Transverse colon (tissue), 4 donors: ENCODE measurements around the gene ADCY9.

ENCODE experiments used
- EP300 ChIP-seq: sonication (generic); formaldehyde crosslinking; IDR thresholded peaks from one replicate; pipeline ENCODE4 v1.6.1; 2017; ENCODE audit warnings: antibody characterized with exemption, low read depth
- POLR2AphosphoS5 ChIP-seq, 3 donors: sonication (generic); formaldehyde crosslinking; IDR thresholded peaks; one replicate each; pipeline ENCODE4 v1.6.1; 2016; ENCODE audit warnings: antibody characterized with exemption in 3 of 3
- TF ChIP-seq, protein P1 (sequence below), 5 experiments: fragments of 200-600 bp in 3 of 5; fragments of 450-650 bp in 2 of 5; sonication (generic) in 3 of 5; IDR thresholded peaks; 1 replicate in 2 of 5; 2 replicates in 3 of 5; pipeline ENCODE4 v1.5.1; 2016 to 2017; ENCODE audit warnings: antibody characterized with exemption in 5 of 5, inconsistent platforms in 3 of 5, mild to moderate bottlenecking in 2 of 5, moderate library complexity in 1 of 5

DNA sequence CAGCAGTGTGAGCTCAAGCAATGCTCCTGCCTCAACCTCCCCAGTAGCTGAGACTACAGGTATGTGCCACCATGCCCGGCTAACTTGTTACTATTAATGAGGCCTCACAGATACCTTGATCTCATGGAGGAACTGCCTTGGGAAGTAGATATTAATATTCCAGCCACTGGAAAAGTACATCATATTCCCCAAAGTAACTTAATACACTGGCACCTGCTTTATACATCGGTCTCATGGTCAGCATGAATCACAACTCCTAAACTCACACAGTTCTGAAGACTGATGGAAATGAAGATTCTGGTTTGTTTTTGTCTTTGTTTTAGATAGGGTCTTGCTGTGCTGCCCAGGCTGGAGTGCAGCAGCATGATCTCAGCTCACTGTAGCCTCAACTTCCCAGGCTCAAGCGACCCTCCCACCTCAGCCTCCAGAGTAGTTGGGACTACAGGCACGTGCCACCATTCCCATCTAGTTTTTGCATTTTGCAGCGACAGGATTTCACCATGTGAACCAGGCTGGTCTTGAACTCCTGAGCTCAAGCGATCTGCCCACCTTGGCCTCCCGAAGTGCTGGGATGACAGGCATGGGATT, 28.2 kb downstream of the ADCY9 start:
- TF ChIP-seq, protein P1, sequence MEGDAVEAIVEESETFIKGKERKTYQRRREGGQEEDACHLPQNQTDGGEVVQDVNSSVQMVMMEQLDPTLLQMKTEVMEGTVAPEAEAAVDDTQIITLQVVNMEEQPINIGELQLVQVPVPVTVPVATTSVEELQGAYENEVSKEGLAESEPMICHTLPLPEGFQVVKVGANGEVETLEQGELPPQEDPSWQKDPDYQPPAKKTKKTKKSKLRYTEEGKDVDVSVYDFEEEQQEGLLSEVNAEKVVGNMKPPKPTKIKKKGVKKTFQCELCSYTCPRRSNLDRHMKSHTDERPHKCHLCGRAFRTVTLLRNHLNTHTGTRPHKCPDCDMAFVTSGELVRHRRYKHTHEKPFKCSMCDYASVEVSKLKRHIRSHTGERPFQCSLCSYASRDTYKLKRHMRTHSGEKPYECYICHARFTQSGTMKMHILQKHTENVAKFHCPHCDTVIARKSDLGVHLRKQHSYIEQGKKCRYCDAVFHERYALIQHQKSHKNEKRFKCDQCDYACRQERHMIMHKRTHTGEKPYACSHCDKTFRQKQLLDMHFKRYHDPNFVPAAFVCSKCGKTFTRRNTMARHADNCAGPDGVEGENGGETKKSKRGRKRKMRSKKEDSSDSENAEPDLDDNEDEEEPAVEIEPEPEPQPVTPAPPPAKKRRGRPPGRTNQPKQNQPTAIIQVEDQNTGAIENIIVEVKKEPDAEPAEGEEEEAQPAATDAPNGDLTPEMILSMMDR (IDR thresholded peaks at IDR 0.05): no peak
- no peak for TF ChIP-seq POLR2AphosphoS5 (IDR thresholded peaks at IDR 0.05)
- TF ChIP-seq EP300: no peak
